ENCODE data around the gene DNAI1.

Gene DNAI1

GRCh38 chr9:34559624-34560455 lies 101.2 kb downstream of the DNAI1 start:
- DNase-seq (ENCODE audit: low spot score) = peak; percentile 8

- DNase-seq (ENCODE audit: low spot score) = peak; percentile 18
Observed at GRCh38 chr9:34560599-34561214, 102.1 kb downstream of the DNAI1 start.

GRCh38 chr9:34562135-34562745 lies 103.6 kb downstream of the DNAI1 start:
- DNase-seq (ENCODE audit: low spot score) = no peak

- DNase-seq (ENCODE audit: low spot score) = no peak
Observed at GRCh38 chr9:34563262-34563661, 104.7 kb downstream of the DNAI1 start.

- DNase-seq (ENCODE audit: low spot score) = no peak
Observed at GRCh38 chr9:34564617-34565016, 106.0 kb downstream of the DNAI1 start.

- no peak for DNase-seq (ENCODE audit: low spot score)
Observed at GRCh38 chr9:34565856-34566255, 107.3 kb downstream of the DNAI1 start.

- DNase-seq (ENCODE audit: low spot score) = no peak
Observed at GRCh38 chr9:34566322-34566721, 107.7 kb downstream of the DNAI1 start.

GRCh38 chr9:34566972-34567371 lies 108.4 kb downstream of the DNAI1 start:
- DNase-seq (ENCODE audit: low spot score) = no peak

GRCh38 chr9:34568133-34568532 lies 109.5 kb downstream of the DNAI1 start:
- DNase-seq (ENCODE audit: low spot score) = no peak

- DNase-seq (ENCODE audit: low spot score) = no peak
Observed at GRCh38 chr9:34568774-34569173, 110.2 kb downstream of the DNAI1 start.

GRCh38 chr9:34570376-34570775 lies 111.8 kb downstream of the DNAI1 start:
- DNase-seq (ENCODE audit: low spot score) = no peak

Measured in LoVo (cell line).